HL-60 (cell line): ENCODE data around the gene GDI2.

ENCODE experiments used
- DNase-seq, 2 experiments: peaks; one replicate each; pipeline ENCODE4 v3.0.0-alpha.2; 2010 to 2020; ENCODE audit warnings: low read depth in 1 of 2, low spot score in 1 of 2
- H3K27ac ChIP-seq: fragments of 250-450 bp; sonication (Bioruptor Pico); replicated peaks from 2 replicates; pipeline ENCODE4 v1.5.1; 2020; ENCODE audit warnings: mild to moderate bottlenecking, moderate library complexity
- H3K27me3 ChIP-seq: fragments of 250-450 bp; sonication (Bioruptor Pico); 2 replicates; pipeline ENCODE4 v1.5.1; 2021; ENCODE audit warnings: mild to moderate bottlenecking, moderate library complexity; ENCODE audit not compliant: insufficient read depth, poor library complexity, severe bottlenecking
- H3K4me3 ChIP-seq: replicated peaks from 2 replicates; pipeline ENCODE4 v1.5.1; 2011; ENCODE audit warnings: mild to moderate bottlenecking, control low read depth, low read length; ENCODE audit not compliant: insufficient read depth
- GABPA ChIP-seq: IDR thresholded peaks from 2 replicates; pipeline ENCODE4 v1.6.1; 2012; ENCODE audit warnings: low read depth
- POLR2AphosphoS5 ChIP-seq: IDR thresholded peaks from 2 replicates; pipeline ENCODE4 v1.6.1; 2012; ENCODE audit warnings: low read depth
- SPI1 ChIP-seq: IDR thresholded peaks from 2 replicates; pipeline ENCODE4 v1.6.1; 2012; ENCODE audit warnings: low read depth, mild to moderate bottlenecking, borderline replicate concordance
- TF ChIP-seq, protein P1 (sequence below): IDR thresholded peaks from one replicate; pipeline ENCODE4 v1.5.1; 2011; ENCODE audit warnings: low read length, control low read depth, inconsistent platforms; ENCODE audit not compliant: insufficient read depth
- TF ChIP-seq, protein P2 (sequence below): IDR thresholded peaks from 2 replicates; pipeline ENCODE4 v1.6.1; 2012; ENCODE audit warnings: low read depth; ENCODE audit not compliant: insufficient replicate concordance

Gene GDI2

DNA sequence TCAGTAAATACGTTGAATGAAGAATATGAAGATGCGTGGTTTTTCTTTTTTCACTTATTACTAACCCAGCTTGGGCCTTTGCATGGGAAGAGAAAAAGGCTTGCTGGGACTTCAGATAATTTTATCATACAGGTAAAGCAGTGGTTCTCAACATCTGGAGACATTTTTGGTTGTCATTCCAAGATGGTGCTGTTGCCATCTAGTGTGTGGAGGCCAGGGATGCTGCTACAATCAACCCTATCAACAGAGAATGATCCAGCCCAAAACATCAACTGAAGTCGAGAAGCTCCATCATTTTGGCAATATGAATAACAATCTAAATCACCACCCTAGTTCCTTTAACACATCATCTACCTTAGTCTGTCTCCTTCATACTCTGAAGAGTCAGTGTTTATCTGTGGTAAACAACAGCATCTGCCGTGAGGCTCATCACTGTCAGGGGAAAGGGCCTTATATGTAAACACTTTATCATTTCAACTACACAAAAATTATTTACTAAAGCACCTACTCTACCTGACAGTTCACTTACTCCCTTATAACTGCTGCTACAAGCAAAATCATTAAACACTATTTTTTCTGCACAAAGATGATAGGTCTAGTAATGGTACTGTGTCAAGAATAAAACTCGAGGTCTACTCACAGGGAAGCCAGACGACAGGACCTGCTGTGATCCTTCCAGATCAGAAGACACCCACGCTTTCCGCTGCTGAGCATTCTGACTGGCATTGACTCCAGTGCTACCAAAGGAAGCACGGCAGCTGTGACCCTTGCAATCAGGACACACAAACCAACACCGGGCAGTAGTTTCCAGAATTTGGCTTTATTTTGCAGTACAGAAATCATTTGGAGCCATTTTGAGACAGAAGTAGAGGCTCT lies 48.6 kb downstream of the GDI2 start:
- DNase-seq: no peak
- H3K27ac ChIP-seq: no peak overlapping the region

GRCh38 chr10:5762531-5762930 lies 50.7 kb downstream of the GDI2 start:
- TF ChIP-seq, protein P1, sequence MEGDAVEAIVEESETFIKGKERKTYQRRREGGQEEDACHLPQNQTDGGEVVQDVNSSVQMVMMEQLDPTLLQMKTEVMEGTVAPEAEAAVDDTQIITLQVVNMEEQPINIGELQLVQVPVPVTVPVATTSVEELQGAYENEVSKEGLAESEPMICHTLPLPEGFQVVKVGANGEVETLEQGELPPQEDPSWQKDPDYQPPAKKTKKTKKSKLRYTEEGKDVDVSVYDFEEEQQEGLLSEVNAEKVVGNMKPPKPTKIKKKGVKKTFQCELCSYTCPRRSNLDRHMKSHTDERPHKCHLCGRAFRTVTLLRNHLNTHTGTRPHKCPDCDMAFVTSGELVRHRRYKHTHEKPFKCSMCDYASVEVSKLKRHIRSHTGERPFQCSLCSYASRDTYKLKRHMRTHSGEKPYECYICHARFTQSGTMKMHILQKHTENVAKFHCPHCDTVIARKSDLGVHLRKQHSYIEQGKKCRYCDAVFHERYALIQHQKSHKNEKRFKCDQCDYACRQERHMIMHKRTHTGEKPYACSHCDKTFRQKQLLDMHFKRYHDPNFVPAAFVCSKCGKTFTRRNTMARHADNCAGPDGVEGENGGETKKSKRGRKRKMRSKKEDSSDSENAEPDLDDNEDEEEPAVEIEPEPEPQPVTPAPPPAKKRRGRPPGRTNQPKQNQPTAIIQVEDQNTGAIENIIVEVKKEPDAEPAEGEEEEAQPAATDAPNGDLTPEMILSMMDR: no peak
- no peak for TF ChIP-seq GABPA
- TF ChIP-seq, protein P2, sequence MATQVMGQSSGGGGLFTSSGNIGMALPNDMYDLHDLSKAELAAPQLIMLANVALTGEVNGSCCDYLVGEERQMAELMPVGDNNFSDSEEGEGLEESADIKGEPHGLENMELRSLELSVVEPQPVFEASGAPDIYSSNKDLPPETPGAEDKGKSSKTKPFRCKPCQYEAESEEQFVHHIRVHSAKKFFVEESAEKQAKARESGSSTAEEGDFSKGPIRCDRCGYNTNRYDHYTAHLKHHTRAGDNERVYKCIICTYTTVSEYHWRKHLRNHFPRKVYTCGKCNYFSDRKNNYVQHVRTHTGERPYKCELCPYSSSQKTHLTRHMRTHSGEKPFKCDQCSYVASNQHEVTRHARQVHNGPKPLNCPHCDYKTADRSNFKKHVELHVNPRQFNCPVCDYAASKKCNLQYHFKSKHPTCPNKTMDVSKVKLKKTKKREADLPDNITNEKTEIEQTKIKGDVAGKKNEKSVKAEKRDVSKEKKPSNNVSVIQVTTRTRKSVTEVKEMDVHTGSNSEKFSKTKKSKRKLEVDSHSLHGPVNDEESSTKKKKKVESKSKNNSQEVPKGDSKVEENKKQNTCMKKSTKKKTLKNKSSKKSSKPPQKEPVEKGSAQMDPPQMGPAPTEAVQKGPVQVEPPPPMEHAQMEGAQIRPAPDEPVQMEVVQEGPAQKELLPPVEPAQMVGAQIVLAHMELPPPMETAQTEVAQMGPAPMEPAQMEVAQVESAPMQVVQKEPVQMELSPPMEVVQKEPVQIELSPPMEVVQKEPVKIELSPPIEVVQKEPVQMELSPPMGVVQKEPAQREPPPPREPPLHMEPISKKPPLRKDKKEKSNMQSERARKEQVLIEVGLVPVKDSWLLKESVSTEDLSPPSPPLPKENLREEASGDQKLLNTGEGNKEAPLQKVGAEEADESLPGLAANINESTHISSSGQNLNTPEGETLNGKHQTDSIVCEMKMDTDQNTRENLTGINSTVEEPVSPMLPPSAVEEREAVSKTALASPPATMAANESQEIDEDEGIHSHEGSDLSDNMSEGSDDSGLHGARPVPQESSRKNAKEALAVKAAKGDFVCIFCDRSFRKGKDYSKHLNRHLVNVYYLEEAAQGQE: no peak
- Histone ChIP-seq H3K4me3 (no peak overlapping the region), H3K27ac (no peak overlapping the region), H3K27me3 (no peaks in the 10 kb centered on the region)
- DNase-seq: no peak

More for the DNA sequence above, 48.6 kb downstream of the GDI2 start:
- TF ChIP-seq, protein P2: no peak
- TF ChIP-seq GABPA (no peak), SPI1 (no peak), POLR2AphosphoS5 (peak; percentile 30; the same call in 1 of the 2 replicates)
- TF ChIP-seq, protein P1: no peak
- no peaks in the 10 kb centered on the region for H3K27me3 ChIP-seq
- no peak overlapping the region for H3K4me3 ChIP-seq

DNA sequence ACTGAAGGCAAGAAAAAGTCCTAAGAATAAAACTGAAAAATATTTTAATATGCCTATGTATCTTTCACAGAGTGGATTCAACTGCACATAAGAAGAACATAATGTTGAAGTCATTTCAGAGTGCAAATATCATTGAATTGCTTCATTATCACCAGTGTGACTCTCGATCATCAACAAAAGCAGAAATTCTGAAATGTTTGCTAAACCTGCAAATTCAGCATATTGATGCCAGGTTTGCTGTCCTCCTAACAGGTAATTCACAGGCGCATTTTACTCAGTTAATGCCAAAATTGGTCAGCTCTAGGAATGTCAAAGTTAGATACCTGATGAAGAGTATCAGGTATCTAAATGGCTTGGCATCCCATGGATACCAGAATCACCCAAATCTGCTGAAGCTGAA lies 52.0 kb downstream of the GDI2 start:
- Histone ChIP-seq H3K27me3 (no peaks in the 10 kb centered on the region), H3K4me3 (no peak overlapping the region), H3K27ac (no peak overlapping the region)
- TF ChIP-seq POLR2AphosphoS5: no peak
- no peak for TF ChIP-seq GABPA
- TF ChIP-seq, protein P1: no peak
- TF ChIP-seq, protein P2: no peak
- no peak for TF ChIP-seq SPI1
- DNase-seq: no peak
